Hematopoietic multipotent progenitor cell treated with erythropoietin and hydrocortisone succinate and interleukin-3 and kit ligand, for 15 days (in vitro differentiated cells): Measurements from ENCODE around the gene SEPTIN7.

Experiments used
- DNase-seq: peaks from one replicate; pipeline ENCODE4 v3.0.0-alpha.2; 2015; ENCODE audit warnings: low spot score

SEPTIN7 gene

DNA sequence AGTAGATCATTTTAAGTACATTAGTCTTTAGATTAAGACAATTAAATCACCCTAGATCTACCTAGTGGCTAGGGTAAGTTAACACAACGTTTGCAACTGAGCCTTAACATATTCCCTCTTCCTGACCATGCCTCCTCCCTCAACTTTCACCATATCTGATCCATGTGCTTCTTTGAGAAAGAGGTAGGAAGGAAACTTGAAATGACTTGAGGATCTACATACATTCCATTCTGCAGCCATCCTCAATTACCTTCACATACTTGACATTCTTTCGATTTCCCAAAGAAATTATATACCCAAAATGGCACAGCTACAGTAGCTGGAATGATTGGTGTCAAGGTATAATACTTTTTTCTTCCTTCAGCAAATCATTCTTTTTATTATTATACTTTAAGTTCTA lies 12.9 kb upstream of the SEPTIN7 start:
- DNase-seq = no peak

GRCh38 chr7:35792472-35792871 lies 8.4 kb upstream of the SEPTIN7 start:
- no peak for DNase-seq

DNA sequence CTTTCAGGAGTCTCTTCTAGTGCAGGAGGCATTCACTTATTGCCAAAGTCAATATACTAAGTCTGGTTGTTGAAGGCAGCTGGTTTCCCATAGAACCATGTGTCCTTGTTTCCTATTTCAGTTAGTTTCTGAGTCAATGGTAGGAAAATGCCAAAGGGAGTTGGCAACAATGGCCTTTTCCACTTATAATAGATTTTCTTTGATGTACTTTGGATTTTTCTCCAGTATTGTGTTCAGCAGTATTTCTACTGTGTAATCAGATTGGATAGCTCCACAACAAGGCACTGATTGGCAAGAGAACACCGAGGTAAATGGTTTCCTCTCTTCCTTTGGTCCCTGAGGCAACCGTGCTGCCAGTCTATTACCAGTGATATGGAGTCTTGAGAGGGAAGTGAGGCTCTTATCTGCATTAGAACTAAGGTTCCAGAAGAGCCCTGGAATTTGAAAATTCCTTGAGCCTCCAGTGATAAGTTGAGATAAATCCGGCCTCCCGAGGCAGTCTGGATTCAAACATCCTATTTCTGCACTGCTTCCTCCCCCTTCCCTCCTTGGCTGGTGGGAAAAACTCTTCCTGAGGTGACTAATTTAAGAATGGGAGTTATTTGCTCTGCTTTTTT lies 7.9 kb upstream of the SEPTIN7 start:
- no peak for DNase-seq

GRCh38 chr7:35797311-35797710 lies 3.5 kb upstream of the SEPTIN7 start:
- no peak for DNase-seq

- DNase-seq = no peak
Observed at GRCh38 chr7:35799846-35800717, 775 bp upstream of the SEPTIN7 start.

- peak; percentile 67 for DNase-seq
Observed at GRCh38 chr7:35801392-35802101, 690 bp downstream of the SEPTIN7 start.

DNA sequence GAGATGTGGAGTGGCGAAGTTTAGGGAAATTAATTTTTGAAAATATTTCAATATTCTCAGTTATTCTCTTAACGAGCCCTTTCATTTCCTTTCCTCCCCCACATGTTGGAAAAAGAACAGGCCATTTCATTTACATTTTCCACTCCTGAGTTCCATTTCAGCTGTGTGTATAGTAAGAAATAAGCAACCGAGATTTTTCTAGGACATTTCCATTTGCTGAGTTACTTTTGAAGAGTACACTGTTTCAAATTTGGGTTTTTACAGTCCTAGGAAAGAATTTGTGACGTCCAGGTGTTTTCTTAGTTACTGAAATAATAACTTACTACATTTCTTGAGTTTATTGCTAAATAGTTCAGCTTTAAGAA lies 1.2 kb downstream of the SEPTIN7 start:
- DNase-seq = no peak

DNA sequence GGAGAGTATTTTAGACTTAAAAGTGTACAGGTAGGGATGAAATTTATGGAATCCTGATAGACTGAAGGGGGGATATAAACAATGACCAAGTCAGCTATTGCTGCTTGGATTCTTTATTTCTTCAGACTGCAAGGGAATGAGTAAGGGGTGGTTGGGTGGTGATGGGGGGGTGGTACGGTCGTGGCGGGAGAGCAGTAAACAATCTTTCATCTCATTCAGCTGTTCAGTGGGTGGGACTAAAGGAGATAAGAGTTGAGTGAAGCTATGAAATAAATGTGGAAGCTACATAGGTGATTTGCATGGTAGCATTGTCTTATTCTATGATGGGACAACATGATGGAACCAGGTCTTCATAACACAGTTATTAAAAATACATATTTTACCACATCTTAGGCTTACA lies 1.8 kb downstream of the SEPTIN7 start:
- DNase-seq = no peak

GRCh38 chr7:35804231-35804970 lies 3.5 kb downstream of the SEPTIN7 start:
- DNase-seq = no peak

GRCh38 chr7:35805876-35806275 lies 5.0 kb downstream of the SEPTIN7 start:
- DNase-seq = no peak

DNA sequence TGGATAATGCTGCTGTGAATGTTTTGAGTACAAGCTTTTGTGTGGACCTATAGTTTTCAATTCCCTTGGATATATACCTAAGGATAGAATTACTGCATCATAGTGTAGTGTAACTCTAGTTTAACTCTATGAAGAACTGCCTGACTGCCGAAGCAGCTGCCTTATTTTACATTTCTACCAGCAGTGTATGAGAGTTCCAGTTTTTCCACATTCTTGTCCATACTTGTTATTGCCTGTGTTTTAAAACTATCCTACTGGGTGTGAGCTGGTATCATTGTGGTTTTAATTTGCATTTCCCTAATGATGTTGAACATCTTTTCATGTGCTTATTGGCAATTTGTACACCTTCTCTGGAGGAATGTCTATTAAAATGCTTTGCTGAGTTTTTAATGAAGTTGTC lies 15.7 kb downstream of the SEPTIN7 start:
- no peak for DNase-seq

- DNase-seq = no peak
Observed at GRCh38 chr7:35817181-35817580, 16.3 kb downstream of the SEPTIN7 start.

- DNase-seq = no peak
Observed at GRCh38 chr7:35817930-35818329, 17.1 kb downstream of the SEPTIN7 start.

DNA sequence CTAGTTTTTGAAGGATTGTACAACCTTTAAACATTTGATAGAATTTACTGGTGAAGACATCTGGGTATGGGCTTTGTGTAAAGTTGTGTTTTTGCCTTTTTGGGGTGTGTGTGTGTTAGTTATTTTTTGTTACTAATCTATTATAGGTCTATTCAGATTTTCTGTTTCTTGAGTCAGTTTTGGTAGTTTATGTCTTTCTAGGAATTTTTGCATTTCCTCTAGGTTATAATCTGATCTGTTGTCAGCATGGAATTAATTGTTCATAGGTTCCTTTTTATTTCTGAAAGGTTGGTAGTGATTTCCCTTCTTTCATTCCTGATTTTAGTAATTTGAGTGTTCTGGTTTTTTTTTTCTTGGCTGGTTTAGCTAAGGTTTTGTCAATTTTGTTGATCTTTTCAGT lies 17.7 kb downstream of the SEPTIN7 start:
- DNase-seq = no peak

GRCh38 chr7:35819310-35819709 lies 18.5 kb downstream of the SEPTIN7 start:
- no peak for DNase-seq

GRCh38 chr7:35819954-35820703 lies 19.3 kb downstream of the SEPTIN7 start:
- no peak for DNase-seq

- DNase-seq = no peak
Observed at GRCh38 chr7:35820858-35821257, 20.0 kb downstream of the SEPTIN7 start.

- no peak for DNase-seq
Observed at GRCh38 chr7:35823440-35823839, 22.6 kb downstream of the SEPTIN7 start.

DNA sequence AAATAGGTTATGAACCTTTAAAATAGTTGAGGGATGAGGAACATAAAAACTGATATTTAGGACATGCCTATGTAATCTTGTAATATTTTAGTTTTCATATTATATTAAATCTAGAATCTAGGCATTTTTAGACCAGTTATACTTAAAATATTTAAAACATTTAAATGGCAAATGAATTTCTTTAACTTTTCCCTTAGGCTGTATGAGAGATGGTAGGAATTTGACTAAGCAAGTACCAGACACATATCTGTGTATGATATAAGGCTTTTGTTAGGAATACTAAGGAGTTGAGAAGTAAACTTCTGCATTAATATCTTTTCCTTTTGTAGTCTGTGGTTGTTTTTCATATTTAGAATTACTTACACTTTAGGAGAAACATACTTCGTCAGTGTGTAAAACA lies 25.1 kb downstream of the SEPTIN7 start:
- DNase-seq = no peak

DNA sequence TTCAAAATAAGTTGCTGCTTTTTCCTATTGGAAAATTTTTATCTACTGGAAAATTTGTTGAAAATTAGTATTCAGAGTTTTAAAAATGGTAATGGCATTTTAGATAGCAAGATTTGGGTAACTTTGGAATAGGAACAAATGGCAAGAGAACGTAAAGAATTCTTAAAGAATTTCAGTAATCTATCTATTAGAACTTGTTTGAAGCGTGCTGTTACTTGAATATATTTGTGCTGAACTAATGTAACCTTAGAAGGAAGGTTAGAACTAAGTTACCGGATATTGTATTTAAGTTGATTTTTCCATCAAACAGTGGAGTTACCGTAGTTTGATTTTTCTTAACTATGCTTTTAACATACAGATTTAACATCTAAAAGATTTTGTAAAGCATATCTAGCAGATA lies 25.9 kb downstream of the SEPTIN7 start:
- DNase-seq = no peak

DNA sequence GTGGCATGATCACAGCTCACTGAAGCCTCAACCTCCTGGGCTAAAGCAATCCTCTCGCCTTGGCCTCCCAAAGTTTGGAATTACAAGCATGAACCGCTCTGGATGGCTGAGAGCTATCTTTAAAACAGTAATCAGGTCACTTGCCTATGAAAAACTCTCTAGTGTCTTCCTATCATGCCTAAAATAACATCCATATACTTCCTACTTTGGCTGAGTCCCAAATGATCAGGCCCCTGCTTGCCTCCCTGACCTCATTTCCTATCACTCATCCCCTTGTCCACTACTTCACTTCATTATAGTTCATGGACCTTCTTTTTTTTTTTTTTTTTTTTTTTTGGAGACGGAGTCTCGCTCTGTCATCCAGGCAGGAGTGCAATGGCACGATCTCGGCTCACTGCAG lies 28.0 kb downstream of the SEPTIN7 start:
- no peak for DNase-seq

DNA sequence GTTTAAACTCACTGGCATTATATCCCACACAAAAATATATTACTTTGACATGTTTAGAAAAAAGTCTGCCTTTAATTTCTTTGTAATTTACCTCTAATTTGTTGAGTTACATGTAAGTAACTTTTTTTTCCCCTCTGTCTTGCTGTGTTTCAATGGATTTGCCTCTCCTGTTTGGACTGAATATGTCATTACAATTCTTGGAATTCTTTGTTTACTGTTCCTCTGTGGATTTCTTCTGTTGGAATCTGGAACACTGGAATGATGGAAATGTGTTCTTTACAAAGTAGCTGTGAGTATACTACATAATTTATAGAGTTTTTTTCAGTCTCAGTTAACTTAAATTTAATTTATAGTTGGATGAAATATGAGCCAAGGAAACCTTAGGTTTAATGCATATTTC lies 30.4 kb downstream of the SEPTIN7 start:
- DNase-seq = no peak
